ENCODE results near the gene PYGO2. TPM values are rescaled to one million over a fixed set of nuclear protein-coding genes. Genes with fewer than 3 reads are reported as not detected.
A peak's percentile ranks its signal among the peaks of the same experiment; 100 is the strongest.

PYGO2 gene
- total RNA-seq, 3 donors from 2014 or later, result 22.8 to 34.3 (median 25.8) TPM

DNA sequence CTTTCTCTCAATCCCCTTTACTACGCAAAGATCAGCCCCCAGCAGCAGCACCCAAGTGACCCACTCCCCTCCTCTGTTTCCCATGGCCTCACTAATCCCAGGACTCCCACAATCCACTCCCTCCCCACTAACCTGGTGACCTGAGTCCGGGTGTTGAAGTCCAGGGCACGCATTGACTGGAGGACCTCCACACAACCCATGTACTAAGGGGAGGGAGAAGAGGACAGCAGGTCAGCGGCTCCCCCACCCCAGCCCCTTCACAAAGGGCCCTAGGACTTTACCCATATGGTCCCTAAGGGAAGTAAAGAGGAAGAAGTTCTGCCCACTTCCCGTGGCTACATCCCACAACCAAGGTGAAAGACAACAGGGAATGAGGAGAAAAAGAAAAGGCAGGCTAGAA, 7.7 kb upstream of the PYGO2 start:
- peaks cover 33% of the 10 kb centered on the region for H3K4me1 ChIP-seq (ENCODE audit: low read depth)
- intact Hi-C loops (cut with DNase I, micrococcal nuclease), result loop anchor here in 1 of 2 donors (10.0 kb wide), 1 partner anchor 46 kb away; no protein-coding TSS in a partner anchor
- peak in 1 of 3 donors; percentile 16 for DNase-seq
- H3K36me3 ChIP-seq (ENCODE audit: low read depth), result no peaks in the 10 kb centered on the region
- no peak for ATAC-seq
- no peaks in the 10 kb centered on the region for H3K9me3 ChIP-seq
- H3K4me3 ChIP-seq, result no peak overlapping the region
- TF ChIP-seq, protein P1, sequence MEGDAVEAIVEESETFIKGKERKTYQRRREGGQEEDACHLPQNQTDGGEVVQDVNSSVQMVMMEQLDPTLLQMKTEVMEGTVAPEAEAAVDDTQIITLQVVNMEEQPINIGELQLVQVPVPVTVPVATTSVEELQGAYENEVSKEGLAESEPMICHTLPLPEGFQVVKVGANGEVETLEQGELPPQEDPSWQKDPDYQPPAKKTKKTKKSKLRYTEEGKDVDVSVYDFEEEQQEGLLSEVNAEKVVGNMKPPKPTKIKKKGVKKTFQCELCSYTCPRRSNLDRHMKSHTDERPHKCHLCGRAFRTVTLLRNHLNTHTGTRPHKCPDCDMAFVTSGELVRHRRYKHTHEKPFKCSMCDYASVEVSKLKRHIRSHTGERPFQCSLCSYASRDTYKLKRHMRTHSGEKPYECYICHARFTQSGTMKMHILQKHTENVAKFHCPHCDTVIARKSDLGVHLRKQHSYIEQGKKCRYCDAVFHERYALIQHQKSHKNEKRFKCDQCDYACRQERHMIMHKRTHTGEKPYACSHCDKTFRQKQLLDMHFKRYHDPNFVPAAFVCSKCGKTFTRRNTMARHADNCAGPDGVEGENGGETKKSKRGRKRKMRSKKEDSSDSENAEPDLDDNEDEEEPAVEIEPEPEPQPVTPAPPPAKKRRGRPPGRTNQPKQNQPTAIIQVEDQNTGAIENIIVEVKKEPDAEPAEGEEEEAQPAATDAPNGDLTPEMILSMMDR (IDR thresholded peaks at IDR 0.05), result no peak

GRCh38 chr1:154968731-154969130, 7.1 kb upstream of the PYGO2 start:
- Histone ChIP-seq H3K36me3 (ENCODE audit: low read depth) (no peaks in the 10 kb centered on the region), H3K4me1 (ENCODE audit: low read depth) (peaks cover 33% of the 10 kb centered on the region), H3K4me3 (no peak overlapping the region), H3K9me3 (no peaks in the 10 kb centered on the region)
- DNase-seq (peak in 1 of 3 donors; percentile 17), ATAC-seq (no peak)
- TF ChIP-seq, protein P1 (IDR thresholded peaks at IDR 0.05), result no peak
- intact Hi-C loops (cut with DNase I, micrococcal nuclease), result loop anchor here in 1 of 2 donors (10.0 kb wide), 1 partner anchor 46 kb away; no protein-coding TSS in a partner anchor

DNA sequence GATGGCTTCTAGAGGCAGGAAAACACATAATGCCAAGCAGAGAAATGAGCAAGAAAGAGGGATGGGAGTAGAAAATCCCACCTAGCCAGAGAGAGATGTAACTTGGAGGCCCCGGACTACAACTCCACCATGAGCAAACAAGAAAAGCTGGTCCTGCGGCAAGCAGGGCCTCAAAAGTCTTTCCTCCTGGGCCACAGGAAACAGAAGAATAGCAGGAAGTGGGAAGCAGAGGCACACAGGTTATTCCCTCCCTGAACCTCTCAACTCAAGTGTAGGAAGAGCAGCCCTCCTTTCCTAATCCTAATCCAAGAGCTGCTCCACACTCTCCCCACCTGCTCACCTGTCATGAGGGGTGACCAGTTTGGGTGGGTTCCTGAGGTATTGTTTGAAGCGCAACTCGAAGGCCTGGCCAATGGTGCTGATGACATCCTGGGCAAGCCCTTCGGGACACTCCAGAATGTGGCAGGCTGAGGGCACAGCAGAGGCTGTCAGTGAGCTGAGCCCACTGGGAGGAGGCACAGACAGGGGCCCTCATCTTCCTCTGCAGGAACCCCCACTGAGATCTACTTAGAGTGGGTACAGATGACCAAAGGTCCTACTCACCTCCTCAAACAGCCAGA, 5.9 kb upstream of the PYGO2 start:
- intact Hi-C loops (cut with DNase I, micrococcal nuclease), result loop anchor here in 1 of 2 donors (10.0 kb wide), 1 partner anchor 47 kb away; no protein-coding TSS in a partner anchor
- no peak for ATAC-seq
- no peaks in the 10 kb centered on the region for H3K9me3 ChIP-seq
- H3K4me1 ChIP-seq (ENCODE audit: low read depth), result peaks cover 31% of the 10 kb centered on the region
- DNase-seq, result peak in 1 of 3 donors; percentile 16
- no peaks in the 10 kb centered on the region for H3K36me3 ChIP-seq (ENCODE audit: low read depth)
- no peak overlapping the region for H3K4me3 ChIP-seq
- TF ChIP-seq, protein P1 (IDR thresholded peaks at IDR 0.05), result no peak

DNA sequence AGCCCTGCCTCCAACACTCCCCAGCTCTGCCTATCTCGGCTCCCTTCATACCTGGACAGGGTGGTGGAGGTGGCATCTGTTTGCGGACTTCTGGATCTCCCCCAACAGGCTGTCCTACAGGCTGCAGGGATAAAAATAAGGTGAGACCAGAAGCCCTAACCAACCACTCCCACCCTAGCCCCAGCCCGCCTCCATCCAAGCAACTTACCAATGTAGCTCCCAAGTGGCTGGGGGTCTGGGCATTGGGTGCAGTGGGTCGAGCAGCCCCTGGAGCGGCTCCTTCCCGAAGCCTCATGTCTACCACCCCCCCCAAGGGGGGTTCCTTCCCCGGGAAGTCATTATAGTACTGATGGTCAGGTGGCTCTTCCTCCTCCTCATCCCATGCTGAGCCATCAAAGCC, 4.5 kb upstream of the PYGO2 start:
- no peak overlapping the region for H3K4me3 ChIP-seq
- intact Hi-C loops (cut with DNase I, micrococcal nuclease), result loop anchor here in 1 of 2 donors (10.0 kb wide), 1 partner anchor 49 kb away; no protein-coding TSS in a partner anchor
- peaks cover 22% of the 10 kb centered on the region for H3K4me1 ChIP-seq (ENCODE audit: low read depth)
- no peaks in the 10 kb centered on the region for H3K36me3 ChIP-seq (ENCODE audit: low read depth)
- DNase-seq (peak in 2 of 3 donors; percentile 21 to 45), ATAC-seq (no peak)
- no peaks in the 10 kb centered on the region for H3K9me3 ChIP-seq
- TF ChIP-seq, protein P1 (IDR thresholded peaks at IDR 0.05), result no peak

DNA sequence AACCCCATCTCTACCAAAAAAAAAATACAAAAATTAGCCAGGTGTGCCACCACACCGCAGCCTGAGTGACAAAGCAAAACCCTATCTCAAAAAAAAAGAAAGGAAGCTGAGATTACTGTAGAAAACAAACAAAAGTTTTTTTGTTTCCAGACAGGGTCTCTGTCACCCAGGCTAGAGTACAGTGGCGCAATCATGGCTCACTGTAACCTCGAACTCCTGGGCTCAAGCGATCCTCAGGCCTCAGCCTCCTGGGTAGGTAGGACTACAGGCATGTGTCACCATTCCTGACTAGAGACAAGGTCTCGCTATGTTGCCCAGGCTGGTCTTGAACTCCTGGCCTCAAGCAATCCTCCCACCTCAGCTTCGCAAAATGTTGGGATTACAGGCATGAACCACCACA, 2.8 kb upstream of the PYGO2 start:
- intact Hi-C loops (cut with DNase I, micrococcal nuclease), result loop anchor here in 1 of 2 donors (10.0 kb wide), 1 partner anchor 50 kb away; no protein-coding TSS in a partner anchor
- Histone ChIP-seq H3K9me3 (no peaks in the 10 kb centered on the region), H3K4me3 (no peak overlapping the region), H3K36me3 (ENCODE audit: low read depth) (no peaks in the 10 kb centered on the region), H3K4me1 (ENCODE audit: low read depth) (peaks cover 17% of the 10 kb centered on the region)
- DNase-seq (peak in 2 of 3 donors; percentile 14 to 27), ATAC-seq (no peak)
- TF ChIP-seq, protein P1 (IDR thresholded peaks at IDR 0.05), result no peak
